ENCODE results near the gene TAF6L.

DNA sequence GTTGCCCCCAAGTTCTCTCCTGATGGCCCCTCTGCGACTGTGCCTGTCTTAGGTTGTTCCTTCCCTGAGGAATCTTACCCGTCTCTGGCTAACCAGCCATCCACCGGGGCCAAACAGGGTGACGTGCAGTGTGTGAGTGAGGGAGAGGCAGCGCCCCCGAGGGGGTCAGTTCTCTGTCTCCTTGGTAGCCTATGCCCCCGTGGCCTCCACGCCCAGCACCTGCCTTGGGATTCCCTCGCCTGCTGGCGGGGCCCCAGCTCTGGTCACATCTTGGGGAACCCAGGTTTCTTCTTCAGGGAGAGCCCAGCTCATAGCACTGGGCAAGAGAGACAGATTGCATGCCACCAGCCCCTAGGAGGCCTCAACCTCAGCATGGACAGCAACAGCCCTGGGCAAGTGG, 28.3 kb downstream of the TAF6L start:
- TF ChIP-seq TEAD4 (CRISPR knock-in tag; IDR thresholded peaks at IDR 0.05) = no peak
- TF ChIP-seq CREB1 (CRISPR knock-in tag; IDR thresholded peaks at IDR 0.05) = no peak
- TF ChIP-seq, protein P1, sequence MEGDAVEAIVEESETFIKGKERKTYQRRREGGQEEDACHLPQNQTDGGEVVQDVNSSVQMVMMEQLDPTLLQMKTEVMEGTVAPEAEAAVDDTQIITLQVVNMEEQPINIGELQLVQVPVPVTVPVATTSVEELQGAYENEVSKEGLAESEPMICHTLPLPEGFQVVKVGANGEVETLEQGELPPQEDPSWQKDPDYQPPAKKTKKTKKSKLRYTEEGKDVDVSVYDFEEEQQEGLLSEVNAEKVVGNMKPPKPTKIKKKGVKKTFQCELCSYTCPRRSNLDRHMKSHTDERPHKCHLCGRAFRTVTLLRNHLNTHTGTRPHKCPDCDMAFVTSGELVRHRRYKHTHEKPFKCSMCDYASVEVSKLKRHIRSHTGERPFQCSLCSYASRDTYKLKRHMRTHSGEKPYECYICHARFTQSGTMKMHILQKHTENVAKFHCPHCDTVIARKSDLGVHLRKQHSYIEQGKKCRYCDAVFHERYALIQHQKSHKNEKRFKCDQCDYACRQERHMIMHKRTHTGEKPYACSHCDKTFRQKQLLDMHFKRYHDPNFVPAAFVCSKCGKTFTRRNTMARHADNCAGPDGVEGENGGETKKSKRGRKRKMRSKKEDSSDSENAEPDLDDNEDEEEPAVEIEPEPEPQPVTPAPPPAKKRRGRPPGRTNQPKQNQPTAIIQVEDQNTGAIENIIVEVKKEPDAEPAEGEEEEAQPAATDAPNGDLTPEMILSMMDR (IDR thresholded peaks at IDR 0.05) = no peak
- TF ChIP-seq ELF4 (CRISPR knock-in tag; IDR thresholded peaks at IDR 0.05; ENCODE audit: low read depth) = no peak
- no peak for TF ChIP-seq AR (CRISPR knock-in tag; IDR thresholded peaks at IDR 0.05)
- TF ChIP-seq SP1 (CRISPR knock-in tag; conservative IDR thresholded peaks at IDR 0.05) = no peak
- TF ChIP-seq USF2 (CRISPR knock-in tag; IDR thresholded peaks at IDR 0.05) = no peak
- TF ChIP-seq, protein P2, sequence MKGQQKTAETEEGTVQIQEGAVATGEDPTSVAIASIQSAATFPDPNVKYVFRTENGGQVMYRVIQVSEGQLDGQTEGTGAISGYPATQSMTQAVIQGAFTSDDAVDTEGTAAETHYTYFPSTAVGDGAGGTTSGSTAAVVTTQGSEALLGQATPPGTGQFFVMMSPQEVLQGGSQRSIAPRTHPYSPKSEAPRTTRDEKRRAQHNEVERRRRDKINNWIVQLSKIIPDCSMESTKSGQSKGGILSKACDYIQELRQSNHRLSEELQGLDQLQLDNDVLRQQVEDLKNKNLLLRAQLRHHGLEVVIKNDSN (CRISPR knock-in tag; IDR thresholded peaks at IDR 0.05) = no peak
- TF ChIP-seq MXD4 (CRISPR knock-in tag; IDR thresholded peaks at IDR 0.05; ENCODE audit: borderline replicate concordance) = no peak
- TF ChIP-seq OVOL2 (CRISPR knock-in tag; IDR thresholded peaks at IDR 0.05; ENCODE audit: borderline replicate concordance) = no peak
- TF ChIP-seq, protein P3, sequence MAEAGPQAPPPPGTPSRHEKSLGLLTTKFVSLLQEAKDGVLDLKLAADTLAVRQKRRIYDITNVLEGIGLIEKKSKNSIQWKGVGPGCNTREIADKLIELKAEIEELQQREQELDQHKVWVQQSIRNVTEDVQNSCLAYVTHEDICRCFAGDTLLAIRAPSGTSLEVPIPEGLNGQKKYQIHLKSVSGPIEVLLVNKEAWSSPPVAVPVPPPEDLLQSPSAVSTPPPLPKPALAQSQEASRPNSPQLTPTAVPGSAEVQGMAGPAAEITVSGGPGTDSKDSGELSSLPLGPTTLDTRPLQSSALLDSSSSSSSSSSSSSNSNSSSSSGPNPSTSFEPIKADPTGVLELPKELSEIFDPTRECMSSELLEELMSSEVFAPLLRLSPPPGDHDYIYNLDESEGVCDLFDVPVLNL (CRISPR knock-in tag; IDR thresholded peaks at IDR 0.05; ENCODE audit: borderline replicate concordance, low read depth) = no peak
- no peak for TF ChIP-seq ZNF532 (CRISPR knock-in tag; IDR thresholded peaks at IDR 0.05; ENCODE audit: borderline replicate concordance)

Measured in WTC11 (cell line).